SHP77 treated with DMSO at 0.1 percent for 48 hours (cell line): ENCODE results near the gene SEBOX.
"Not testable (repeated sequence)": the region's sequence is repeated elsewhere in the genome, so short reads cannot be mapped to it uniquely, and the experiment has no call there.

Experiments used
- DNase-seq: peaks from one replicate; lab custom pipeline; 2025; lab: John Stamatoyannopoulos, UW

The SEBOX gene

GRCh38 chr17:28338769-28339212 is 26.2 kb downstream of the SEBOX start:
- not testable (repeated sequence) for DNase-seq

GRCh38 chr17:28338056-28338768 is 26.8 kb downstream of the SEBOX start:
- DNase-seq, result no peak

- DNase-seq, result peak; percentile 45
Measured at GRCh38 chr17:28335959-28336871, 28.8 kb downstream of the SEBOX start.

GRCh38 chr17:28335201-28335958 is 29.6 kb downstream of the SEBOX start, which contains the start of the genes IFT20 and TNFAIP1:
IFT20 (minus strand) TSS chr17:28335472; CDS start chr17:28331985, 3,487 bp downstream.
TNFAIP1 (plus strand) TSS chr17:28335761; CDS start chr17:28339522, 3,761 bp downstream.
- peak; percentile 97 for DNase-seq

GRCh38 chr17:28334666-28335200 is 30.3 kb downstream of the SEBOX start:
- no peak for DNase-seq

- no peak for DNase-seq
Measured at GRCh38 chr17:28334171-28334570, 30.8 kb downstream of the SEBOX start.

GRCh38 chr17:28333083-28333746 is 31.8 kb downstream of the SEBOX start:
- DNase-seq, result no peak

GRCh38 chr17:28331891-28332420 is 33.0 kb downstream of the SEBOX start:
- DNase-seq, result no peak

GRCh38 chr17:28330671-28331070 is 34.3 kb downstream of the SEBOX start:
- no peak for DNase-seq

GRCh38 chr17:28328325-28328724 is 36.7 kb downstream of the SEBOX start:
- DNase-seq, result no peak

GRCh38 chr17:28327709-28328108 is 37.3 kb downstream of the SEBOX start:
- DNase-seq, result no peak

- no peak for DNase-seq
Measured at GRCh38 chr17:28327031-28327607, 37.9 kb downstream of the SEBOX start.

GRCh38 chr17:28326114-28326513 is 38.9 kb downstream of the SEBOX start:
- DNase-seq, result no peak

- no peak for DNase-seq
Measured at GRCh38 chr17:28325211-28325610, 39.8 kb downstream of the SEBOX start.

GRCh38 chr17:28324781-28325180 is 40.2 kb downstream of the SEBOX start:
- DNase-seq, result no peak

GRCh38 chr17:28324267-28324745 is 40.7 kb downstream of the SEBOX start:
- DNase-seq, result no peak

GRCh38 chr17:28320215-28321061 is 44.6 kb downstream of the SEBOX start:
- no peak for DNase-seq

- DNase-seq, result no peak
Measured at GRCh38 chr17:28319598-28319935, 45.4 kb downstream of the SEBOX start.

- peak; percentile 96 for DNase-seq
Measured at GRCh38 chr17:28318759-28319597, 46.0 kb downstream of the SEBOX start, which contains the start of gene TMEM97. TMEM97 (plus strand) TSS chr17:28319200; CDS start chr17:28319240, 40 bp downstream.
